Right lung (tissue), 5 donors: ENCODE results near the gene OBSL1. TPM values are rescaled to one million over a fixed set of nuclear protein-coding genes. Genes with fewer than 3 reads are reported as not detected.

Experiments
- DNase-seq, 2 donors: peaks; one replicate each; pipeline ENCODE4 v3.0.0-alpha.2; 2013
- polyA plus RNA-seq, 5 donors: library from polyadenylated mRNA; unstranded; fragments of 120-200 nt; gene quantifications; one replicate each; pipeline versions ENCODE4 v1.2.1 to v1.2.3, GENCODE V29; 2013; ENCODE audit warnings: inconsistent platforms in 1 of 5, low replicate concordance in 1 of 5; ENCODE audit not compliant: insufficient read length in 5 of 5, insufficient read depth in 1 of 5

Gene OBSL1
- polyA plus RNA-seq, 5 donors, result 102 to 150 (median 139) TPM

GRCh38 chr2:219598308-219599078, 27.2 kb upstream of the OBSL1 start:
- no peak for DNase-seq

- DNase-seq, result peak; percentile 98
Measured at GRCh38 chr2:219597552-219598307, 26.4 kb upstream of the OBSL1 start, which contains the start of gene STK11IP. STK11IP (plus strand) TSS chr2:219597857; CDS start chr2:219598120, 263 bp downstream.

- no peak for DNase-seq
Measured at GRCh38 chr2:219596954-219597551, 25.7 kb upstream of the OBSL1 start.

- peak; percentile 72 to 77 for DNase-seq
Measured at GRCh38 chr2:219595256-219595655, 23.9 kb upstream of the OBSL1 start.

GRCh38 chr2:219593154-219593553, 21.8 kb upstream of the OBSL1 start:
- no peak for DNase-seq

GRCh38 chr2:219592736-219593135, 21.4 kb upstream of the OBSL1 start:
- DNase-seq, result peak; percentile 41 to 65

- no peak for DNase-seq
Measured at GRCh38 chr2:219591091-219591490, 19.8 kb upstream of the OBSL1 start.

- DNase-seq, result no peak
Measured at GRCh38 chr2:219581346-219581745, 10.0 kb upstream of the OBSL1 start.

- no peak for DNase-seq
Measured at GRCh38 chr2:219578811-219579613, 7.7 kb upstream of the OBSL1 start.

- peak; percentile 52 to 61 for DNase-seq
Measured at GRCh38 chr2:219576505-219577388, 5.4 kb upstream of the OBSL1 start.

GRCh38 chr2:219575566-219576504, 4.5 kb upstream of the OBSL1 start:
- DNase-seq, result no peak

- no peak for DNase-seq
Measured at GRCh38 chr2:219574484-219575311, 3.4 kb upstream of the OBSL1 start.

GRCh38 chr2:219573166-219573565, 1.8 kb upstream of the OBSL1 start:
- no peak for DNase-seq

- DNase-seq, result no peak
Measured at GRCh38 chr2:219572237-219573001, 1.1 kb upstream of the OBSL1 start, which contains the start of gene INHA. INHA (plus strand) TSS chr2:219572310; CDS start chr2:219572375, 65 bp downstream.

GRCh38 chr2:219570924-219571310, 422 bp downstream of the OBSL1 start:
- DNase-seq, result peak in 1 of 2 donors; percentile 45

- no peak for DNase-seq
Measured at GRCh38 chr2:219570194-219570923, 980 bp downstream of the OBSL1 start.

GRCh38 chr2:219569635-219570034, 1.7 kb downstream of the OBSL1 start:
- no peak for DNase-seq
